Myocyte (in vitro differentiated cells): ENCODE measurements around the gene ZBTB7C. TPM values are rescaled to one million over a fixed set of nuclear protein-coding genes. Genes with fewer than 3 reads are reported as not detected.

ENCODE experiments used
- DNase-seq: peaks from one replicate; pipeline ENCODE4 v3.0.0-alpha.2; 2012; ENCODE audit warnings: low read depth
- total RNA-seq: library from RNA; depleted of rRNA; stranded (reverse); fragments of >200 nt; gene quantifications from 2 replicates; pipeline ENCODE4 v1.2.3, GENCODE V29; 2014

The ZBTB7C gene
- total RNA-seq, 1 donor from 2014 or later: 16.4 TPM

- DNase-seq: no peak
Observed at GRCh38 chr18:48028081-48028480, 381.1 kb downstream of the ZBTB7C start.

GRCh38 chr18:48027401-48027963, 381.7 kb downstream of the ZBTB7C start:
- DNase-seq: no peak

- no peak for DNase-seq
Observed at GRCh38 chr18:48026216-48026615, 383.0 kb downstream of the ZBTB7C start.

- no peak for DNase-seq
Observed at GRCh38 chr18:48024881-48025660, 384.1 kb downstream of the ZBTB7C start.

GRCh38 chr18:48024009-48024512, 385.1 kb downstream of the ZBTB7C start:
- DNase-seq: no peak

GRCh38 chr18:48023334-48024008, 385.7 kb downstream of the ZBTB7C start:
- DNase-seq: peak; percentile 77

GRCh38 chr18:48022531-48023329, 386.5 kb downstream of the ZBTB7C start:
- peak; percentile 77 for DNase-seq

- no peak for DNase-seq
Observed at GRCh38 chr18:48022021-48022420, 387.2 kb downstream of the ZBTB7C start.

- no peak for DNase-seq
Observed at GRCh38 chr18:48021273-48021914, 387.8 kb downstream of the ZBTB7C start.

- no peak for DNase-seq
Observed at GRCh38 chr18:48020337-48021250, 388.6 kb downstream of the ZBTB7C start.

- no peak for DNase-seq
Observed at GRCh38 chr18:48019557-48020325, 389.4 kb downstream of the ZBTB7C start.

GRCh38 chr18:48018851-48019250, 390.3 kb downstream of the ZBTB7C start:
- no peak for DNase-seq

- DNase-seq: no peak
Observed at GRCh38 chr18:48017635-48018034, 391.5 kb downstream of the ZBTB7C start.

GRCh38 chr18:48013162-48013561, 396.0 kb downstream of the ZBTB7C start:
- no peak for DNase-seq

GRCh38 chr18:48011926-48012465, 397.2 kb downstream of the ZBTB7C start:
- DNase-seq: no peak

GRCh38 chr18:48010264-48010663, 398.9 kb downstream of the ZBTB7C start:
- no peak for DNase-seq

GRCh38 chr18:48009116-48009745, 400.0 kb downstream of the ZBTB7C start:
- no peak for DNase-seq
